ENCODE measurements around the gene TCIRG1.
"Not testable (repeated sequence)": the region's sequence is repeated elsewhere in the genome, so short reads cannot be mapped to it uniquely, and the experiment has no call there.

The TCIRG1 gene

GRCh38 chr11:68089679-68090078, 50.9 kb downstream of the TCIRG1 start:
- Mint-ChIP-seq H3K36me3 (ENCODE audit: low read depth) (peaks cover 4% of the 10 kb centered on the region), H3K4me1 (ENCODE audit: low read depth) (peaks cover 6% of the 10 kb centered on the region), H3K4me3 (no peak overlapping the region), H3K27ac (no peak overlapping the region), H3K27me3 (no peaks in the 10 kb centered on the region), H3K9me3 (no peaks in the 10 kb centered on the region)
- no peak for DNase-seq

GRCh38 chr11:68090287-68090686, 51.5 kb downstream of the TCIRG1 start:
- Mint-ChIP-seq H3K9me3 (no peaks in the 10 kb centered on the region), H3K4me1 (ENCODE audit: low read depth) (peaks cover 6% of the 10 kb centered on the region), H3K27ac (no peak overlapping the region), H3K36me3 (ENCODE audit: low read depth) (peaks cover 5% of the 10 kb centered on the region), H3K4me3 (no peak overlapping the region), H3K27me3 (no peaks in the 10 kb centered on the region)
- no peak for DNase-seq

GRCh38 chr11:68090706-68091105, 51.9 kb downstream of the TCIRG1 start:
- Mint-ChIP-seq H3K27ac (no peak overlapping the region), H3K9me3 (no peaks in the 10 kb centered on the region), H3K36me3 (ENCODE audit: low read depth) (peaks cover 5% of the 10 kb centered on the region), H3K4me3 (no peak overlapping the region), H3K4me1 (ENCODE audit: low read depth) (peaks cover 6% of the 10 kb centered on the region), H3K27me3 (no peaks in the 10 kb centered on the region)
- no peak for DNase-seq

GRCh38 chr11:68092411-68092810, 53.6 kb downstream of the TCIRG1 start:
- H3K27ac Mint-ChIP-seq, result no peak overlapping the region
- DNase-seq, result no peak
- H3K4me3 Mint-ChIP-seq, result no peak overlapping the region
- peaks cover 6% of the 10 kb centered on the region for H3K4me1 Mint-ChIP-seq (ENCODE audit: low read depth)
- H3K36me3 Mint-ChIP-seq (ENCODE audit: low read depth), result peaks cover 5% of the 10 kb centered on the region
- H3K27me3 Mint-ChIP-seq, result no peaks in the 10 kb centered on the region
- no peaks in the 10 kb centered on the region for H3K9me3 Mint-ChIP-seq

- H3K27ac Mint-ChIP-seq; H3K4me1 Mint-ChIP-seq (ENCODE audit: low read depth); DNase-seq; H3K9me3 Mint-ChIP-seq; H3K4me3 Mint-ChIP-seq; H3K36me3 Mint-ChIP-seq (ENCODE audit: low read depth); H3K27me3 Mint-ChIP-seq: not testable (repeated sequence)
Observed at GRCh38 chr11:68092946-68093345, 54.1 kb downstream of the TCIRG1 start.

GRCh38 chr11:68093565-68093964, 54.7 kb downstream of the TCIRG1 start:
- Mint-ChIP-seq H3K4me3 (no peak overlapping the region), H3K27ac (no peak overlapping the region), H3K9me3 (no peaks in the 10 kb centered on the region), H3K27me3 (no peaks in the 10 kb centered on the region), H3K36me3 (ENCODE audit: low read depth) (peaks cover 5% of the 10 kb centered on the region), H3K4me1 (ENCODE audit: low read depth) (peaks cover 6% of the 10 kb centered on the region)
- no peak for DNase-seq

- DNase-seq, result no peak
- Mint-ChIP-seq H3K4me3 (no peak overlapping the region), H3K27ac (no peak overlapping the region), H3K27me3 (no peaks in the 10 kb centered on the region), H3K4me1 (ENCODE audit: low read depth) (peaks cover 19% of the 10 kb centered on the region), H3K36me3 (ENCODE audit: low read depth) (peaks cover 5% of the 10 kb centered on the region), H3K9me3 (no peaks in the 10 kb centered on the region)
Observed at GRCh38 chr11:68096962-68097361, 58.1 kb downstream of the TCIRG1 start.

GRCh38 chr11:68099057-68099456, 60.2 kb downstream of the TCIRG1 start:
- peaks cover 19% of the 10 kb centered on the region for H3K4me1 Mint-ChIP-seq (ENCODE audit: low read depth)
- peak overlapping the region; percentile 42 for H3K27ac Mint-ChIP-seq
- H3K9me3 Mint-ChIP-seq, result no peaks in the 10 kb centered on the region
- H3K36me3 Mint-ChIP-seq (ENCODE audit: low read depth), result peaks cover 2% of the 10 kb centered on the region
- DNase-seq, result no peak
- H3K27me3 Mint-ChIP-seq, result no peaks in the 10 kb centered on the region
- peak overlapping the region; percentile 32 for H3K4me3 Mint-ChIP-seq

GRCh38 chr11:68099474-68100405, 60.9 kb downstream of the TCIRG1 start:
- Mint-ChIP-seq H3K4me3 (peak overlapping the region; percentile 32), H3K27me3 (no peaks in the 10 kb centered on the region), H3K9me3 (no peaks in the 10 kb centered on the region), H3K4me1 (ENCODE audit: low read depth) (peaks cover 19% of the 10 kb centered on the region), H3K36me3 (ENCODE audit: low read depth) (peaks cover under 1% of the 10 kb centered on the region), H3K27ac (peak overlapping the region; percentile 42)
- DNase-seq, result peak; percentile 34
